Heart right ventricle (tissue), 16 donors: Measurements from ENCODE around the gene SLC2A3. TPM values are rescaled to one million over a fixed set of nuclear protein-coding genes. Genes with fewer than 3 reads are reported as not detected.
A peak's percentile ranks its signal among the peaks of the same experiment; 100 is the strongest.
"Not testable (repeated sequence)": the region's sequence is repeated elsewhere in the genome, so short reads cannot be mapped to it uniquely, and the experiment has no call there.

Source experiments
- ATAC-seq, 8 donors: fragments of 200-7000 bp; cut with Tn5 transposase; one replicate each; pipeline ENCODE4 v1.9.1; 2020; ENCODE audit warnings: mild to moderate bottlenecking in 8 of 8, moderate library complexity in 8 of 8, moderate number of reproducible peaks in 1 of 8
- DNase-seq, 2 donors: peaks; one replicate each; pipeline ENCODE4 v3.0.0-alpha.2; 2020
- H3K27ac ChIP-seq, 10 donors: fragments of 200-600 bp; sonication (generic) in 2 of 10; one replicate each; pipeline versions ENCODE4 v1.5.0 to v1.8.0; 2020 to 2022; ENCODE audit warnings: mild to moderate bottlenecking in 3 of 10
- H3K27me3 ChIP-seq, 7 donors: fragments of 200-600 bp; one replicate each; pipeline ENCODE4 v1.8.0; 2021 to 2022; ENCODE audit warnings: mild to moderate bottlenecking in 2 of 7
- H3K36me3 ChIP-seq, 9 donors: fragments of 200-600 bp; sonication (generic) in 1 of 9; one replicate each; pipeline versions ENCODE4 v1.5.0 to v1.8.0; 2020 to 2022; ENCODE audit warnings: mild to moderate bottlenecking in 2 of 9
- H3K4me1 ChIP-seq, 9 donors: fragments of 200-600 bp; sonication (generic) in 1 of 9; one replicate each; pipeline versions ENCODE4 v1.5.0 to v1.8.0; 2020 to 2022; ENCODE audit warnings: mild to moderate bottlenecking in 4 of 9
- H3K4me3 ChIP-seq, 10 donors: fragments of 200-600 bp; sonication (generic) in 2 of 10; one replicate each; pipeline versions ENCODE4 v1.5.0 to v1.8.0; 2020 to 2022; ENCODE audit warnings: mild to moderate bottlenecking in 7 of 10, moderate library complexity in 2 of 10
- H3K9me3 ChIP-seq, 11 donors: fragments of 200-600 bp in 10 of 11; sonication (generic) in 2 of 11; one replicate each; pipeline versions ENCODE4 v1.5.0 to v1.8.0; 2013 to 2022; ENCODE audit warnings: mild to moderate bottlenecking in 2 of 11, control low read depth in 1 of 11, moderate library complexity in 1 of 11
- CTCF ChIP-seq, 9 donors: fragments of 200-600 bp; sonication (generic) in 2 of 9; IDR thresholded peaks; one replicate each; pipeline versions ENCODE4 v1.5.0 to v1.8.0; 2021 to 2022; ENCODE audit warnings: antibody characterized with exemption in 9 of 9, mild to moderate bottlenecking in 5 of 9, moderate library complexity in 1 of 9
- WGBS, 2 donors: extraction: QIAGEN DNeasy Blood & Tissue Kit; methylation state at CpG; one replicate each; pipeline ENCODE4 v1.1.7; 2013; ENCODE audit warnings: inconsistent platforms in 1 of 2; 5-methylcytosine and 5-hydroxymethylcytosine counted together
- intact Hi-C, 10 donors: fragments of 100-400 bp; cut with DNase I; formaldehyde crosslinking; loops; one replicate each; pipeline versions ENCODE4 v1.11.1 to v1.14.2; 2022
- long read RNA-seq, 3 donors: library from polyadenylated mRNA; unstranded; transcript quantifications; one replicate each; pipeline ENCODE4 v2.0.0, GENCODE V29; 2020 to 2021
- polyA plus RNA-seq, 2 donors: library from polyadenylated mRNA; stranded (reverse); fragments of 200-250 nt; gene quantifications; one replicate each; pipeline ENCODE4 v1.2.3, GENCODE V29; 2013
- total RNA-seq, 10 donors: library from RNA; stranded (reverse); fragmentation: NEBNext Ultra II Directional in 3 of 10; extraction: Animal tissue kit (Norgen Biotek cat#: 25700) in 3 of 10; gene quantifications; one replicate each; pipeline versions ENCODE4 v1.2.1 to v1.2.4, GENCODE V29; 2021 to 2023
- donor health status: Arrhythmogenic right ventricular cardiomyopathy.
- donor health status: ischemic (EF 13 %, LVEDD 7.1; RV severe dilation, severe dysfunction).
- donor health status: healthy with polysubstance abuse.
- donor health status: DM: no; HTN: yes; CAD: no.
- donor health status: DM: no; HTN: no; CAD: no.
- donor health status: ischemic (EF 25% LVEDD 6.9; RV normal size, moderate dysfunction).
- donor health status: ischemic (EF 25% LVEDD 5.7; RV mildly dilated, moderate dysfunction).
- donor health status: healthy.
- donor health status: DM: yes; HTN: yes; CAD: no.
- donor health status: Ischemic cardiomyopathy.
- donor health status: ischemic (EF 35%, LVEDD 5.7; RV mildly dilated, moderate dysfunction).
- donor health status: nonischemic (EF 11% LVEDD 7.7; RV severe dilation, severe dysfunction).
- donor health status: DM: yes; HTN: yes; CAD: no.
- donor health status: PGD.
- donor health status: ischemic (EF 29% LVEDD 5.4; RV normal size, mild dysfunction).
- donor health status: nonischemic (EF 23%, LVEDD 6.1; RV moderate dilation, normal function).

The SLC2A3 gene
- total RNA-seq (100 to 1,000 TPM in 1 of 10 donors, 10 to 100 TPM in 8, 1 to 10 TPM in 1; 9.1 to 109 (median 15.7) TPM), polyA plus RNA-seq (1 to 10 TPM; 3.9 to 6.4 TPM)
- long read RNA-seq, donor 1, partial matches to known transcripts: 1 of 4 reads
- long read RNA-seq, donor 1, other reads (novel, unspliced or antisense): 0 of 4 reads
- long read RNA-seq, donor 2, partial matches to known transcripts: 1 of 4 reads
- long read RNA-seq, donor 2, other reads (novel, unspliced or antisense): 0 of 4 reads
- long read RNA-seq, donor 3, transcript SLC2A3-201 (10 exons, 3,915 nt): major isoform, 6 of 11 reads
- long read RNA-seq, donor 3, partial matches to known transcripts: 0 of 11 reads
- long read RNA-seq, donor 3, other reads (novel, unspliced or antisense): 5 of 11 reads

DNA sequence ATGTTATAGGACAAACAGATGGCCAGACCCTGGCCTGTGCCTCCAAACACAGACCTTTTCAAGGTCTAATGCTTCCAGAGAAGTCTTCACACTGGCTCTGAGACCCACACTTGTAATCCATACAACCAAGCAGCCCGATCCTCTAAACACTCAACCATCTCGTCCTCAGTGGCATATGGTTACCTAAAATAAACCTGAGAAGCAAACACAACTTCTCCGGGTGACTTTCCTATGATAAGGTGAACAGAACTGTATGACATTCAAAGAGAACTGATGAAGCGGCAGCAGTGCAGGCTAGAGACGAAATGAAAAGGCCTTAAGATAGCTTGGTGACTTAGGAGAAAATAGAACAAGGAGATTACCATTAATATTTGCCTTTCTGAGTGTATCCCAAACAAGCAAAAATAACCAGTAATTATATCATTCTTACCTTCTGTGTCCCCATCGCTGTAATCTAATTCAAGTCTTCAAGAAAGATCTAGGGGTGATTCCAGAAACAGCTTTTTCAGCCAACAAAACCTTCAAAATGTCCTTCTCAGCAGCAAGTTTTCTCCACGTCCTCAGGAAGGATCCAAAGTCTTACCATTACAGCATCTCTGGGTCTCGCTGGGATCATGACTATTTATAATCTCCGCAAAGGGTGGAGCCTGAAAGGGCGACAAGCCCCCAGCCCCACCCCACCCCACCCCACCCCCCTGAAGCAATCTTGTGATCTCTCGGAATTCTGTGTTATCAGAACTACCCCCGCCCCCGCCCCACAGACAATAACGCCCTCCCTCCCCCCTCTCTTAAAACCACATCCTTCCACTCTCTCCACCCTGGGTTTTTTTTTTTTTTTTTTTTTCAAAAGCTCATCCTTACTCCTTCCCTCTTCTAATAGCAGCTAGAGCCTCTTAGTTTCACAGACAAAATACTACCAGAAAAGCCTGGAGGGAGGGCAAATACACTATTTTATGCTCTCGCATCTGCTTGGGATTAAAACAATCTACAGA lies at the start of gene SLC2A3:
Gene SLC2A3 (minus strand): TSS at position 598 of the 992 bp plus-strand sequence. CDS start 153 bp downstream, at position 445.
- intact Hi-C loops: loop anchor here in 8 of 10 donors (1.0 to 10.0 kb wide), 7 partner anchors 24 to 81 kb away; no protein-coding TSS in a partner anchor
- WGBS, 2 donors: 3 to 4% methylated on average over 15 of the region's 15 CpGs
- Histone ChIP-seq H3K36me3 (peaks cover 0 to 39% (median 13%) of the 10 kb centered on the region in 9 donors), H3K4me1 (peaks cover 0 to 54% (median 0%) of the 10 kb centered on the region in 9 donors), H3K9me3 (no peaks in the 10 kb centered on the region), H3K27ac (peak within 1 kb of the TSS; percentile 42 to 99 (median 88)), H3K27me3 (peaks cover 0 to 4% (median 0%) of the 10 kb centered on the region in 7 donors), H3K4me3 (peak within 1 kb of the TSS; percentile 34 to 77 (median 65))
- ATAC-seq (peak; percentile 81 to 91 (median 82)), DNase-seq (peak in 1 of 2 donors; percentile 81)
- TF ChIP-seq CTCF (IDR thresholded peaks at IDR 0.05): no peak

- WGBS, 2 donors: 91 to 97% methylated on average over 5 of the region's 5 CpGs
- Histone ChIP-seq H3K4me1 (peaks cover 0 to 10% (median 0%) of the 10 kb centered on the region in 9 donors), H3K36me3 (no peaks in the 10 kb centered on the region), H3K27ac (no peak overlapping the region), H3K27me3 (peaks cover 0 to 3% (median 0%) of the 10 kb centered on the region in 7 donors), H3K9me3 (no peaks in the 10 kb centered on the region), H3K4me3 (no peak overlapping the region)
- intact Hi-C loops: no loop called here
- no peak for ATAC-seq
- no peak for TF ChIP-seq CTCF (IDR thresholded peaks at IDR 0.05)
- DNase-seq: no peak
Observed at GRCh38 chr12:7984900-7985299, 48.9 kb upstream of the SLC2A3 start.

DNA sequence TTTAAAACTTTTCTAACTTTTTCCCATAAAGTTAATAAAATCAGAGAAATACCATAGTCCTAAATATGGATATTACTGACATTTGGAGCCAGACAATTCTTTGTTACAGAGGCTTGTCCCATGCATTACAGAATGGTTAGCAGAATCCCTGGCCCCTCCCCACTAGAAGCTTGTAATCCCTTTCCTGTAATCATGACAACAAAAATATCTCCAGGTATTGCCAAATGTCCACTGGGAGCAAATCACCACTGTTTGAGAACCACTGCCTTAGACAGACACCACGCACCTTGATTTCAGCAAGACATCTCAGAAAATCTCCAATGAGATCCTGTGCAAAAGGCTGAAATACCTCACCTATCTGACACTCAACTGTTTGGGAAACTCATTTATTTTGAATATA lies 47.5 kb upstream of the SLC2A3 start:
- intact Hi-C loops: not testable (repeated sequence)
- 82 to 84% methylated on average over 1 of the region's 1 CpG for WGBS, 2 donors

GRCh38 chr12:7983019-7983418 lies 47.0 kb upstream of the SLC2A3 start:
- WGBS, 2 donors: 93 to 96% methylated on average over 11 of the region's 11 CpGs
- H3K4me3 ChIP-seq, H3K4me1 ChIP-seq, H3K36me3 ChIP-seq, H3K27me3 ChIP-seq, ATAC-seq, DNase-seq, H3K9me3 ChIP-seq, intact Hi-C loops, H3K27ac ChIP-seq: not testable (repeated sequence)

More for the DNA sequence above, 47.5 kb upstream of the SLC2A3 start:
- not testable (repeated sequence) for H3K27me3 ChIP-seq, DNase-seq, H3K9me3 ChIP-seq, ATAC-seq, H3K4me3 ChIP-seq, H3K27ac ChIP-seq, H3K4me1 ChIP-seq, H3K36me3 ChIP-seq

GRCh38 chr12:7982332-7982735 lies 46.3 kb upstream of the SLC2A3 start:
- 36 to 52% methylated on average over 2 of the region's 2 CpGs for WGBS, 2 donors
- intact Hi-C loops: not testable (repeated sequence)

More at GRCh38 chr12:7982332-7982735, 46.3 kb upstream of the SLC2A3 start:
- H3K4me3 ChIP-seq, H3K27me3 ChIP-seq, H3K9me3 ChIP-seq, DNase-seq, ATAC-seq, H3K36me3 ChIP-seq, H3K4me1 ChIP-seq, H3K27ac ChIP-seq: not testable (repeated sequence)
